Measurements from ENCODE around the gene CDCA4. TPM values are rescaled to one million over a fixed set of nuclear protein-coding genes. Genes with fewer than 3 reads are reported as not detected.

The CDCA4 gene
- total RNA-seq, 1 experiment from 2014 or later = 41.4 TPM

- no TSS peak for BruUV-seq (replicated peaks)
- H3K4me1 Mint-ChIP-seq (ENCODE audit: low read depth, unreplicated experiment) = peaks cover 7% of the 10 kb centered on the region
- H3K36me3 Mint-ChIP-seq (ENCODE audit: insufficient read depth, unreplicated experiment) = no peaks in the 10 kb centered on the region
- H3K27me3 ChIP-seq (replicated peaks; ENCODE audit: control insufficient read depth, insufficient read depth, low read length) = no peaks in the 10 kb centered on the region
- intact Hi-C loops (cut with micrococcal nuclease; ENCODE audit: unreplicated experiment) = no loop called here
- H3K27ac Mint-ChIP-seq (ENCODE audit: unreplicated experiment) = no peak overlapping the region
- peaks cover 9% of the 10 kb centered on the region for H3K4me1 ChIP-seq
- TF ChIP-seq CTCF (IDR thresholded peaks at IDR 0.05; ENCODE audit: insufficient read depth in 1 of 2, low read depth in 1 of 2, low read length in 1 of 2, severe bottlenecking in 1 of 2, unreplicated experiment in 1 of 2) = no peak
- no peak overlapping the region for H3K4me3 ChIP-seq (ENCODE audit: low read depth, low read length)
- ChIA-PET CTCF (interaction anchor here (0.9 to 1.0 kb wide), 3 partner anchors 72 to 113 kb away, joined by 3 to 5 read pairs (median 3); no protein-coding TSS in a partner anchor), POLR2A (no interaction called here)
- no peaks in the 10 kb centered on the region for H3K9me3 ChIP-seq
- H3K36me3 ChIP-seq (ENCODE audit: control insufficient read depth, insufficient read depth, low read length) = no peaks in the 10 kb centered on the region
- peak in 1 of 2 experiments; percentile 36 for DNase-seq
- no peaks in the 10 kb centered on the region for H3K9me3 Mint-ChIP-seq (ENCODE audit: unreplicated experiment)
- H3K27me3 Mint-ChIP-seq (ENCODE audit: insufficient read depth, unreplicated experiment) = no peaks in the 10 kb centered on the region
- no peak overlapping the region for H3K4me3 Mint-ChIP-seq (ENCODE audit: unreplicated experiment)
Observed at GRCh38 chr14:104973385-104974145, 47.3 kb downstream of the CDCA4 start.

- Mint-ChIP-seq H3K9me3 (ENCODE audit: unreplicated experiment) (no peaks in the 10 kb centered on the region), H3K4me1 (ENCODE audit: low read depth, unreplicated experiment) (peaks cover 7% of the 10 kb centered on the region), H3K27ac (ENCODE audit: unreplicated experiment) (no peak overlapping the region), H3K27me3 (ENCODE audit: insufficient read depth, unreplicated experiment) (no peaks in the 10 kb centered on the region), H3K36me3 (ENCODE audit: insufficient read depth, unreplicated experiment) (no peaks in the 10 kb centered on the region), H3K4me3 (ENCODE audit: unreplicated experiment) (no peak overlapping the region)
- H3K36me3 ChIP-seq (ENCODE audit: control insufficient read depth, insufficient read depth, low read length) = no peaks in the 10 kb centered on the region
- peaks cover 9% of the 10 kb centered on the region for H3K4me1 ChIP-seq
- H3K27me3 ChIP-seq (replicated peaks; ENCODE audit: control insufficient read depth, insufficient read depth, low read length) = no peaks in the 10 kb centered on the region
- no peak overlapping the region for H3K4me3 ChIP-seq (ENCODE audit: low read depth, low read length)
- ChIA-PET POLR2A (no interaction called here), CTCF (interaction anchor here (0.9 to 1.0 kb wide), 2 partner anchors 72 to 114 kb away, joined by 3 to 5 read pairs; no protein-coding TSS in a partner anchor)
- intact Hi-C loops (cut with micrococcal nuclease; ENCODE audit: unreplicated experiment) = no loop called here
- BruUV-seq (replicated peaks) = no TSS peak
- no peak for TF ChIP-seq CTCF (IDR thresholded peaks at IDR 0.05; ENCODE audit: insufficient read depth in 1 of 2, low read depth in 1 of 2, low read length in 1 of 2, severe bottlenecking in 1 of 2, unreplicated experiment in 1 of 2)
- H3K9me3 ChIP-seq = no peaks in the 10 kb centered on the region
- peak in 1 of 2 experiments; percentile 56 for DNase-seq
Observed at GRCh38 chr14:104973135-104973384, 47.8 kb downstream of the CDCA4 start.

- no peaks in the 10 kb centered on the region for H3K36me3 ChIP-seq (ENCODE audit: control insufficient read depth, insufficient read depth, low read length)
- H3K27me3 ChIP-seq (replicated peaks; ENCODE audit: control insufficient read depth, insufficient read depth, low read length) = no peaks in the 10 kb centered on the region
- ChIA-PET CTCF (interaction anchor here (0.9 to 1.0 kb wide), 2 partner anchors 73 to 114 kb away, joined by 3 to 5 read pairs; no protein-coding TSS in a partner anchor), POLR2A (no interaction called here)
- H3K4me3 ChIP-seq (ENCODE audit: low read depth, low read length) = no peak overlapping the region
- H3K27me3 Mint-ChIP-seq (ENCODE audit: insufficient read depth, unreplicated experiment) = no peaks in the 10 kb centered on the region
- H3K36me3 Mint-ChIP-seq (ENCODE audit: insufficient read depth, unreplicated experiment) = no peaks in the 10 kb centered on the region
- H3K4me3 Mint-ChIP-seq (ENCODE audit: unreplicated experiment) = no peak overlapping the region
- intact Hi-C loops (cut with micrococcal nuclease; ENCODE audit: unreplicated experiment) = no loop called here
- H3K9me3 Mint-ChIP-seq (ENCODE audit: unreplicated experiment) = no peaks in the 10 kb centered on the region
- TF ChIP-seq CTCF (IDR thresholded peaks at IDR 0.05; ENCODE audit: insufficient read depth in 1 of 2, low read depth in 1 of 2, low read length in 1 of 2, severe bottlenecking in 1 of 2, unreplicated experiment in 1 of 2) = no peak
- BruUV-seq (replicated peaks) = no TSS peak
- peaks cover 7% of the 10 kb centered on the region for H3K4me1 Mint-ChIP-seq (ENCODE audit: low read depth, unreplicated experiment)
- H3K27ac Mint-ChIP-seq (ENCODE audit: unreplicated experiment) = no peak overlapping the region
- peak in 1 of 2 experiments; percentile 26 for DNase-seq
- peaks cover 9% of the 10 kb centered on the region for H3K4me1 ChIP-seq
- H3K9me3 ChIP-seq = no peaks in the 10 kb centered on the region
Observed at GRCh38 chr14:104972301-104973134, 48.4 kb downstream of the CDCA4 start.
